ACHN (cell line): ENCODE results near the gene CPNE9.
A peak's percentile ranks its signal among the peaks of the same experiment; 100 is the strongest.

Experiments used
- DNase-seq: peaks from one replicate; pipeline ENCODE4 v3.0.0-alpha.2; 2015
- in situ Hi-C: cut with HindIII; loops from 2 replicates; pipeline ENCODE4 v1.10.0; 2017; ENCODE audit warnings: low sequenced_read_pairs, low pct_ligation_motif_present, low pct_unique_long_range_greater_than_20kb

CPNE9 gene

GRCh38 chr3:9704347-9705322 is 1.0 kb downstream of the CPNE9 start:
- in situ Hi-C loops: no loop called here
- peak; percentile 48 for DNase-seq

GRCh38 chr3:9710174-9710739 is 6.6 kb downstream of the CPNE9 start:
- in situ Hi-C loops: no loop called here
- DNase-seq: no peak

DNA sequence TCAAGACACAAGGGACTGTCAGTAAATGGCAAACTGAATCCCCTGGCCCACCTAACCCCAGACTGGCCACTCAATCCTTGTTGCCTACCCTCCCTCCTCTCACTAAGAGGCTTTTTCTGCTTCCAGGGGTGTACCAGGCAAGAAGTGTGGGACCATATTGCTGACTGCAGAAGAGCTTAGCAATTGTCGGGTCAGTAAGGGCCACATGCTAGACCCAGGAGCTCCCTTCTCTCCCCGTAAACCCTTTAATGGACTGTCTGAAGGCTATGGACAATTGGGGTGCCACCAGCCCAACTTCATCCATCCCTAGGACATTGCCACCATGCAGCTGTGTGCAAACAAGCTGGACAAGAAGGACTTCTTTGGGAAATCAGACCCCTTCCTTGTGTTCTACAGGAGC is 8.8 kb downstream of the CPNE9 start:
- no peak for DNase-seq
- in situ Hi-C loops: no loop called here

DNA sequence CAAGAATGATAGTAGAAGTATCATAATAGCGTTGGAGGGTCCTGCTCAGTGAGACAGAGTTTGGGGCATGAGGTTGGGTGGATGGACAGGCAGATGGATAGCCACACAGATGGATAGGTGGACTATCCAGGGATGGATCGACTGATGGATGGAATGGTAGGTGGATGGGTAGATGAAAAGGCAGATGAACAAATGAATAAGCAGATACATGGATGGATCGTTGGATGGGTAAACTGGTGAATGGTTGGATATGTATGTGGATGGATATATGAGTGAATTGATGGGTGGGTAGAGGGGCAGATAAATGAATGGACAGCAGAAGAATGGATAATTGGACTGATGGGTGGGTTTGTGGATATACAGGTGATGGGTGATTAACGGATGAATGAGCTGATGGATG is 9.5 kb downstream of the CPNE9 start:
- in situ Hi-C loops: no loop called here
- no peak for DNase-seq

DNA sequence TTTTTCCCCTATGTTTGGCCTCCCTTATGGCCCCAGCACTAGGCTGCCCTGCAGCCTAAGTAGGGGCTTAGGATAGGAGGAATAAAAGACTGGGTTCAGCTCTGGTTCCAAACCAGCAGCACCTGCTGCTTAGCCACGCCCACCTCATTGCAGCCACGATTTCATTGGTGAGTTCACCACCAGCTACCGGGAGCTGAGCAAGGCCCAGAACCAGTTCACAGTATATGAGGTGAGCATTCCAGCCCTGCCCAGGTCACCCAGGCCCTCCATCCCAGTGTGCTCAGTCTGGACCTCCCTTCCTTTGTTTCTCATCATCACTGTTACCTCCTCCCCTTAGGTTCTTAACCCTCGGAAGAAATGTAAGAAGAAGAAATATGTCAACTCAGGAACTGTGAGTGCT is 11.5 kb downstream of the CPNE9 start:
- no peak for DNase-seq

DNA sequence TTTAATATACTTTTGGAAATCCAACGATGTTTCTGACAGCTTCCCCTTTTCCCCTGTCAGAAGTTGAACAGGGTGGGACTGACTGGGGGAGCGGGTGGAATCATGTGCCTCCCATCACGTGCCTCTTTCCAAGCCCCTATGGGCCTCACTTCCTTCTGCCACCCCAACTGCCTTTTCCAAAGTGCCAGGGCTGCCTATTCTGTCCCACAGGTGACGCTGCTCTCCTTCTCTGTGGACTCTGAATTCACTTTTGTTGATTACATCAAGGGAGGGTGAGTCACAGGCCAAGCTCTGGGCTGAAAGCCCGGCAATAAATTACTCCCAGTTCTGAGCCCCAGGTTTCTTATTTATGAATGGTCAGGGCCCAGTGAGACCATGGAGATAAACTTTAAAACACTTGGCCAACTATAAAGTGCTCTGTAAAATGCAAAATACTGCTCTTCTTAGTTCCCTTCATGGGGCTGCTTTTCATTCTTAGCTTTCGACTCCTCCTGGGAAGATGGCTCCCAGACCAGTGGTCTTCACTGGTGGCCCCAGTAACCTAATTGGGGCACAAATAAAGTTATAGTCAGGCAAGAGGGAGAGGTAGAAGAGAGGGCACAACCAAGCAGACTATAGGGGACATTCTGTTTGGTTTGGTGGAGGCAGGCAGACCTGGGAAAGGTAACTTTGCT is 12.3 kb downstream of the CPNE9 start:
- peak; percentile 91 for DNase-seq
- in situ Hi-C loops: no loop called here

More for the DNA sequence above, 11.5 kb downstream of the CPNE9 start:
- in situ Hi-C loops: no loop called here

GRCh38 chr3:9716801-9717555 is 13.3 kb downstream of the CPNE9 start:
- in situ Hi-C loops: no loop called here
- DNase-seq: no peak

DNA sequence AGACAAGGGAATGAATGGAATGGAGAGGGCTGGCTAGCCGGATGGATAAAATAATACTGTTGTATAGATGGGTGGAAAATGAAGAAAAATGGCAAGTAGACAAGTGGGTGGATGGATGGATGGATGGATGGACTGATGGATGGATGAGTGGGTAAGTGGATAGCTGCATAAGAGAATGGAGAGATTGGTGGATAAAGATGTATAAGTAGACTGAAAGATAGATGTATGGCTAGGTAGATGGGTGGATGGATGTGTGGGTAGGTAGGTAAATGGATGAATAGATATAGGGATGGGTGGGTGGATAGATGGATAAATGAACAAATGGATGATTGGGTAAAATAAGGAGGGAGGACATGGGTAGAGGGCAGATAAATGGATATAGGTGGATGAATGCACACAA is 13.9 kb downstream of the CPNE9 start:
- DNase-seq: no peak
- in situ Hi-C loops: no loop called here

- no peak for DNase-seq
- in situ Hi-C loops: no loop called here
These were observed 14.5 kb downstream of the CPNE9 start for GRCh38 chr3:9718118-9718517.

DNA sequence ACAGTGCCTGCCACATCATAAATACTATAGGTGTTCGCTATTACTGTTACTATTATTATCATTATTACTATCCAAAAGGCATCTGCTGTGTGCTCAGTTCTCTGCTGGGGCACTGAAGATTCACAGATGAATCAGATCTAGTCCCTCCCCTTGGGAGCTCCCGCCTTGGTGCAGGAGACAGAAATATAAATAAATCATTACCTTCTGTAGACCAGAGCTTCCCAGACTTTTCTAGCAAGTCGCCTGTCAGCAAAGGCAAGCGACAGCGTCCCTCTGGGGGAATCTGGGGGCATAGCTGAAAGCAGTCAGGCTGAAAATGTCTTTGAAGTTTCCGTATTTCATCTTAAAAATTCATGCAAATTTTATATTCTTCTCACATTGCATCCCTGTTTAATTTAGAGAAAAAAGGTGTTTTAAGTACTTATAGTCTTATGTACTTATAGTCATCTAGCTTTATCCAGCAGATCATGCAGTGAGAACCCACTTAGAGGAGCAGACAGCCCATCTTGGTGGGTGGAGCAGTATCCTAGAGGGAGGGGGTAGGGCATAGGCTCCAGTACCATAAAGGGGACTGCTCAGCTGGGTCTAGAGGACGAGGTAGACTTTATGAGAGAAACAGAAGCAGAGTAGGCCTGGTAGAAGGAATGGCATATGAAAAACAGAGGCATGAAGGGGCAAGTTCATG is 17.5 kb downstream of the CPNE9 start:
- peak; percentile 42 for DNase-seq
- in situ Hi-C loops: no loop called here

DNA sequence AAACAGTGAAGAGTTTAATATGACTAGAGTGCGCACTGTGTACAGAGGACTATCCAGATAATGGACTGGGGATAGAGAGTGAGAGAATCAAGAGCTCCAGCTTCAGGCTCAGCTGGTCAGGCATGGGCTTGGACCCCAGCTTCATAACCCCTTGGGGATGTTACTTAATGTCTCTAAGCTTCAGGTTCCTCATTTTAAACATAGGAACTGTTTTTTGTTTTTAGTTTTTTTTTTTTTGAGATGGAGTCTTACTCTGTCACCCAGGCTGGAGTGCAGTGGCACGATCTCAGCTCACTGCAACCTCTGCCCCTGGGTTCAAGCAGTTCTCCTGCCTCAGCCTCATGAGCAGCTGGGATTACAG is 18.0 kb downstream of the CPNE9 start:
- in situ Hi-C loops: no loop called here
- no peak for DNase-seq

DNA sequence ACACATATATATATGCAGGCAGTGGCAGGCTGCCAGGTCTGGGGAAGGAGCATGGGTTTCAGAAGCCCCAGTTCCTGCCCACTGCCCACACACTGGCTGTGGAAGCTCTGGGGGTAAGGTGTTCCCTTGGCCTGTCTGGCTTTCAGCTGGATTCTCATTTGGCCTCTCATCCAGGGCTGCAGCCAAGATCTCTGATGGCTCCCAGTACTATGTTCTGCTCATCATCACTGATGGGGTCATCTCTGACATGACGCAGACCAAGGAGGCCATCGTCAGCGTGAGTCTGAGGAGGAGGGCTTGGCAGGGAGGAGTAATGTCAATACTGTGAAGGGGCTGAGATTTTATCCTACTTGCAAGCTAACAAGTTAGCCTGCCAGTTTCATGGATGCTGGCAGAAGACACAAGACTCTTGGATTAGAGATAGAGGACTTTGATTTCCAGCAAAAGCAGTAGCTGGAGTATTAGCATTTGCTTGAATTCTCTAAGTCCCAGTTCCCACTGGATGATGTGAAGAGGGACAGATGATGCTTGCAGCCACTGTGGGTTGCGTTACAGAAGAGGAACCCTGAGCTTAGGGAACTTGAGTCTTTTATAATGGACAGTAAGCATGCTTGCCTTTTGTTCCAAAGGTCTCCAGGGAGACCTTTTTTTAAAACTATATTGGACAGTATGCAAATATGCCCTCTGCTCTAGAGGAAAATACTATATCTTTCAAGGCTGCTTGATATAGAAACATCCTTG is 22.3 kb downstream of the CPNE9 start:
- no peak for DNase-seq
- in situ Hi-C loops: no loop called here

- in situ Hi-C loops: no loop called here
- peak; percentile 40 for DNase-seq
These were observed 23.5 kb downstream of the CPNE9 start for GRCh38 chr3:9727041-9727595.

GRCh38 chr3:9727743-9728142 is 24.1 kb downstream of the CPNE9 start:
- in situ Hi-C loops: no loop called here
- DNase-seq: no peak

GRCh38 chr3:9729419-9729818 is 25.8 kb downstream of the CPNE9 start:
- in situ Hi-C loops: no loop called here
- no peak for DNase-seq

DNA sequence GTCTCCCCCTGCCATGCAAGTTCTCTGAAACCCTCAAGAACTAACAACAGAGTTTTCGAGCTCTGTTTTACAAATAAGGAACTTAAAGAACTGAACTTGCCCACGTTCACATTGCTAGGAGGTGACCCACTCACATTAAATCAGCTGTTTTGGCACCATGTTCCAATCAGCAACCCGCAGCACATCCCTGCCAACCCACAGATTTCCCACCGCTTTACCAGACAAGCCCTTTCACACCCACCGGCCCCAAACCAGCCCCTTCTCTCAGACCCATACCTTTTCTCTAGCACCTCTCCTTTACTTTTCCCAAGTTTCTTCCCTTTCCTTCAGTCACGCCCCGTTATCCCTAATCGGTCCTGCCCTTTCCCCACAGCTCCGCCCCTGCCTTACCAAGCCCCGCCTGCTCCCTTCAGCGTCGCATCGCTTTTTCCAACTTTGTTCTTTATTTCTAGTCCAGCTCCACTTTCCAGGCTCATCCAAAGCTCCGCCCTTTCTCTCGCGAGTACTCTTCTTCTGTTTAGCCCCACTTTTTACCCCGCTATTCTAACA is 27.1 kb downstream of the CPNE9 start:
- no peak for DNase-seq
- in situ Hi-C loops: no loop called here
